IPS DF 19.7 (cell line): ENCODE measurements around the gene KRTAP4-5.
"Not testable (repeated sequence)": the region's sequence is repeated elsewhere in the genome, so short reads cannot be mapped to it uniquely, and the experiment has no call there.

ENCODE experiments used
- DNase-seq: peaks from one replicate; pipeline ENCODE4 v3.0.0-alpha.2; 2013; ENCODE audit warnings: low read depth, low spot score

Gene KRTAP4-5

DNA sequence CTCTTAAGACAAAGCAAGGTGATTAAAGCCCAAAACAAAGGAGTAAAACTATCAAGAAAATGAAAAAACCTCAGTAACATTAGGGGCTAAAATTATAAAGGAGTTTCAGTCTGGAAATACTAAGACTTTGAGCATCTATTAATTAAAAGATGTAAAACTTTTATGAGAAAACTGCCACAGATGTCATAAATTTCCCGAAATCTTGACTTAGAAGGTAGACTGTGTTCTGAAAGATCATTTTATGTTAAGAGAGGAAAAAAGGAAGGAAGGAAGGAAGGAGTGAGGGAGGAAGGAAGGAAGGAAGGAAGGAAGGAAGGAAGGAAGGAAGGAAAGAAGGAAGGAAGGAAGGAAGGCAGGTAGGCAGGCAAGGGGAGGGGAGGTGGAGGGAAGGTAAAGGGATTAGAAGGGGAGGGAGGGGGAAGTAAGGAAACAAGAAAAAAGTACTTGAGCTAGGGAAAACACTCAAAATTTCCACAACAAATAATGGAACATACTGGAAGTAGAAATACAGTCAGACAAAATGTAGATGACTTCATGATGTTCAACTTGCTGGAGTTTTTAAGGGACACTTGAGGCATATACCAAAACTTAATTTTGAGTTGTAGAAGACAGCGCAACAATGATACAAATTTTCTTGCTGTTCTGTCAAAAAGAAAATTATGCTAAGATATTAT, 2.0 kb downstream of the KRTAP4-5 start:
- DNase-seq = no peak

- no peak for DNase-seq
Measured at GRCh38 chr17:41145261-41145660, 4.4 kb downstream of the KRTAP4-5 start.

- DNase-seq = no peak
Measured at GRCh38 chr17:41144846-41145245, 4.8 kb downstream of the KRTAP4-5 start.

- no peak for DNase-seq
Measured at GRCh38 chr17:41141361-41141760, 8.3 kb downstream of the KRTAP4-5 start.

DNA sequence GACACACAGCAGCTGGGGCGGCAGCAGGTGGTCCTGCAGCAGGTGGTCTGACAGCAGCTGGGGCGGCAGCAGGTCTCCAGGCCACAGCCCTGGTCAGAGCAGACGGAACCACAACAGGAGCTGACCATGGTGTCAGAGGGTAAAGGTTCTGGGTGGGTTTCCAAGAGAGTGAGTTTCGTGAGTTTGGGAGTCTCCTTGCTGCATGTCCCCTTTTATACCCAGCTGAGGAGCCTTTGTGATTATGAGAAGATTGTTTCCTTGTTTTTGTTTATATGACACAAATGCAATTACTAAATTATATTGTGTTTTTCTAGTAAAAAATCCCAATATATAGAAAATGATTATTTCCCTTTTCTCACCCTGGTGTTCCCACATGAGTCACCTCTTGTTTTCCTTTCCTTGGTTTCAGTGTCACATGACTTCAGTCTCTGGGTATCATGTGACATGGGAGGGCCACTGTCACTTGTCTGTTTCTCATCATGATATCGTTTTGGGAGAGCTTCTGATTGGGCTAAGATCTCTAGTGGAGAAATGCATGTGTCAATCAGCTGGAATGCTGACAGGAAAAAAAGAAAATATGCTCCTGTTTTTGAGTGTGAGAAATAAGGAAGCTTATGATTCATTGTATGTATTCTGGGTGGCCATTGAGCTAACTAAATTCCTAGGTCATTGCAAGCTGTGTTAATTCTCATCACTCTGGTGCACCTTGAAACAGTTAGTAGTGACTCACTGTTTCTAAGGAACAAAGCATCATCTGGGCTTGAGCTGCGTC, 9.1 kb downstream of the KRTAP4-5 start, which contains the start of gene KRTAP4-6:
Gene KRTAP4-6 (minus strand): TSS at position 185 of the 772 bp plus-strand sequence. CDS start 57 bp downstream, at position 128.
- DNase-seq = no peak

- not testable (repeated sequence) for DNase-seq
Measured at GRCh38 chr17:41139865-41140264, 9.8 kb downstream of the KRTAP4-5 start.

GRCh38 chr17:41133880-41134735, 15.5 kb downstream of the KRTAP4-5 start:
- no peak for DNase-seq

GRCh38 chr17:41131979-41132378, 17.6 kb downstream of the KRTAP4-5 start:
- DNase-seq = no peak

- DNase-seq = no peak
Measured at GRCh38 chr17:41127371-41127770, 22.3 kb downstream of the KRTAP4-5 start.

DNA sequence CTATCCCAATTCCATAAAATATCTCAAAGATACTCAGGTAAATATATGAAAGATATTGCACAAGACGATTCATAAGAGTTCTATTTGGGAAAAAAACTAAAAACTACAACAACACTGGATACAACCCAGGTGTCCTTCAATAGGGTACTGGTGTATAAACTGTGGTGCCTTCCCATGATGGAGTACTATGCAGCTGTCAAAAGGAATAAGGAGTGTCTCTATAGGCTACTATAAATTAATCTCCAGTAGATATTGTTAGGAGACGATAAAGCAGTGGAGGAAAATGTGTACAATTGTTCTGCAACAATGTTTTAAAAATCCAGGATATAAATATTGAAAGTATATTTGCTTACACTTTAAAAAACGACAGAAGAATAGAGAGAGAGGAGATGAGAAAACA, 23.2 kb downstream of the KRTAP4-5 start:
- no peak for DNase-seq

DNA sequence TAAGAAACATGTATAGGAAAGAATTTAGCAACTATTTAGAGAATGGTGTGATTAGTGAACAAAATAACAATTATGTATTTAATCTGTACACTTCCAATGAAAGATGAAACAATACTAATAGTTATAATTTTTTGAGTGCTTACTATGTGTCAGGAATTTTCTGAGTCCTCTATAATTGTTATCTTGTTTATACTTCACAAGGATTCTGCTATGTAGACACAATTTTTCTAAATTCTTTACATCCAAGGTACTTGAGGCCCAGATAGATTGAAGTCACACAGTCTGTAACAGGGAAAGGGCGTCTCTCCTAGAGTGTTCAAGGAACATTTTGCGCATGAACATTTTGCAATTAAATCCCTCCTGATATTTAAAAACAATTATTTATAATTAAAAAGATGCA, 24.6 kb downstream of the KRTAP4-5 start:
- no peak for DNase-seq

DNA sequence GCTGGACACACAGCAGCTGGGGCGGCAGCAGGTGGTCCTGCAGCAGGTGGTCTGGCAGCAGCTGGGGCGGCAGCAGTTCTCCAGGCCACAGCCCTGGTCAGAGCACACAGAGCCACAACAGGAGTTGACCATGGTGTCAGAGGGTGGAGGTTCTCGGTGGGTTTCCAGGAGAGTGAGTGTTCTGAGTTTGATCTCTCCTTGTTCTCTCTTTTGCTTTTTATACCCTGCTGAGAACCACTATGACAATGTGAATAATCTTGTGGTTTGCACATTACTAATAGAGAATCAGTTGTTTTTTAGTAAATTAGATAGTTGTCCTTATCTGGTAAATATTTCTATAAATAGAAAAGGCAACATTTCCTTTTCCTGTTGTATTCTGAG, 25.6 kb downstream of the KRTAP4-5 start, which contains the start of gene KRTAP4-12:
Gene KRTAP4-12 (minus strand): TSS at position 192 of the 381 bp plus-strand sequence. CDS start 60 bp downstream, at position 132.
- DNase-seq = not testable (repeated sequence)

GRCh38 chr17:41123292-41123990, 26.2 kb downstream of the KRTAP4-5 start:
- not testable (repeated sequence) for DNase-seq

GRCh38 chr17:41121742-41122141, 27.9 kb downstream of the KRTAP4-5 start:
- no peak for DNase-seq

DNA sequence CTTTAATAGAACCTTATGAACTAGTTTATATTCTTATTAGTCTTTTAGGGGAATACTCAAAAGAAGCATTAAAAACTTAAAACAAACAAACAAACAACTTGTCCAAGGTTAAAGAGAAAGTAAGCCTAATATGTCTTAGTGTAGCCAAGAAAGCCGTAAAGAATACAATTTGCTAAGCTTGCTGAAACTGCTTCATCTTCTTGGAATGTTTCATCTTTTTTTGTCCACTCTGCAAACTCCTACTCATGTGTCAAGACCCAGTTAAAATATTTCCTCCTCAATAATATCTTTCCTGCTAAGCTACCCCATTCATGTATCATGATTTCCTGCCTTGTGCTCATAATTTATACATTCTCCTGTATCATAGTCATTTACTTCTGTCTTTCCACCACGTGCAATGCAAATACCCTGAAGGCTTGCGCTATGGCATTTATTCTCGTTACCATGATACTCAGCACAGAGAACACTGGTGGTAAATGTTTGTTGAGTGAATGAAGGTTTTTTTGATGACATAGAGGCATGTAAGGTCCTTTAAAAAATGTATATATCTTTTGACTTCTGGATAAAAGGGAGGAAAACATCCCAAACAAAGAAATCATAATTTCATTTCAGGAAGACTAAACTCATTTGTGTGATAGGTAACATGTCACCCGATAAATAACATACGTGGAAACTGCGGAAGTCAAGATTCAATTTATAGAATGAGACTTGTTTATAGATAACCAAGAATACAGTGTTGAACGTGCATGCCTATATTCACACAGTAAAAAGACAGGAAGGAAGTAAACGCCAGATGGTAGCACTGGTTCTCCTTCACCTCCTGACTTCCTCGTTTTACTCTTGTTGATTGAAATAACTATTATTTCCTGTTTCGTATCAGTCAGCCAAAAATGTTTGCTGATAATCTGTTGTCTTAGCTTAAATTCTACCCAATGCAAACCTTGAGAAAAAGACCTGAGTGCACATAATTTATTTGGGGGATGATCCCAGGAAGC, 29.6 kb downstream of the KRTAP4-5 start:
- DNase-seq = not testable (repeated sequence)

- DNase-seq = no peak
Measured at GRCh38 chr17:41118721-41119120, 30.9 kb downstream of the KRTAP4-5 start.

DNA sequence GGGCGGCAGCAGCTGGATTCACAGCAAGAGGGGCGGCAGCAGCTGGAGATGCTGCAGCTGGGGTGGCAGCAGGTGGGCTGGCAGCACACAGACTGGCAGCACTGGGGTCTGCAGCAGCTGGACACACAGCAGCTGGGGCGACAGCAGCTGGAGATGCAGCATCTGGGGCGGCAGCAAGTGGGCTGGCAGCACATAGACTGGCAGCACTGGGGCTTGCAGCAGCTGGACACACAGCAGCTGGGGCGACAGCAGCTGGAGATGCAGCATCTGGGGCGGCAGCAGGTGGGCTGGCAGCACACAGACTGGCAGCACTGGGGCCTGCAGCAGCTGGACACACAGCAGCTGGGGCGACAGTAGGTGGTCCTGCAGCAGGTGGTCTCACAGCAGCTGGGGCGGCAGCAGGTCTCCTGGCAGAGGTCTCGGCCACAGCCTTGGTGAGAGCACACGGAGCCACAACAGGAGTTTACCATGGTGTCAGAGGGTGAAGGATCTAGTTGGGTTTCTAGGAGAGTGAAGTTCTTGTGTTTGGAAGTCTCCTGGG, 31.7 kb downstream of the KRTAP4-5 start, which contains the start of gene KRTAP4-11:
Gene KRTAP4-11 (minus strand): TSS at position 528 of the 541 bp plus-strand sequence. CDS start 58 bp downstream, at position 470.
- DNase-seq = not testable (repeated sequence)

DNA sequence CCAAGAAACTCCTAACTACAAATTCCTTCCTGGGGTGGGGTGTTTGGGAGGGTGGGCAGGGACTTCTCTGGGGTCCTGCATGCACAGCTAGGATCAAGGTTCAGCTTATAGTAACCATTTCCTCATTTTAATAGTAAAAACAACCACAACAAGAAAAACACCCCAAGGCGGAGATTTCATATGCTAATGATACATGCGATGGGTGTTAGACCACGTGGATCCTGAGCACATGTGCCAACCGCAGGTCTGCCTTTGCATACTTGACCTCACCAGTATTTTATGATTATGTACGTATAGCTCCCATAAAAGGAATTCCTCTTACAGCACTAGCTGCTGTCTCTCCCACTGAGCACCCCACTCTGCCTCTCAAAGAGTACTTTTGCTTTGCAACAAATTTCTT, 33.3 kb downstream of the KRTAP4-5 start:
- no peak for DNase-seq

DNA sequence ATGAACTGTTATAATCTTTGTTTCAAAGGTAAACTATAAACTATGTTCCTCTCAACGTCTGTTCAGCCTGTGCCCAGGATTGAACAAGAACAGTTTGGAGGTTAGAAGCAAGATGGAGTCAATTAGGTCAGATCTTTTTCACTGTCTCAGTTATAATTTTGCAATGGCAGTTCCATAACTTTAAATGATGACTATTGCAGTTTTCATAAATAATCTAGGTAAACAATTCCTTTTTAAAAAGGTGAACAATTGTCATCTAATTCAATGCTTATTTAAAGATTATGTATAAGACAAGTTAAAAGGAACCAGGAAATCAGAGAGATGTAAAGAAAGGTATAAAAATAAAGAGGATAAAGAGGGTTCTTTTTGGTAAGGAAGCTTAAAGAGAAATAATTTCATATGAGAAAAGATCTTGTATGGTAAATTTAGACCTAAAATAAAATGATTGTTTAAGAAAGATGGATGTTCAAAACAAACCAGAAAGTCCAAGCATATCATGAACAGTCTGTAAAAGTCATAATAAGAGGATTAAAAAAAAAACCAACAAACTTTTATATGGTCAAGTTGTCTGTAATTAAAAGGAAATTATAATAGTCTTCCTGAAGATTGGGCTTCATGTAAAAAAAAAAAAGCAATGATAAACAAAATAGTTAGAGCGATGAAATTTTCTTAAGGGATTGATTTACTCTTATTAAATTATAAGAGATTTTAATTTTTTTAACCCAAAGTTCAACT, 38.3 kb downstream of the KRTAP4-5 start:
- DNase-seq = no peak
